GM03348 (cell line): ENCODE measurements around the gene ITGAX.
"Not testable (repeated sequence)": the region's sequence is repeated elsewhere in the genome, so short reads cannot be mapped to it uniquely, and the experiment has no call there.

ENCODE experiments used
- DNase-seq: peaks from one replicate; pipeline ENCODE4 v3.0.0; 2012; ENCODE audit warnings: low spot score

ITGAX gene

GRCh38 chr16:31410082-31410481, 55.1 kb downstream of the ITGAX start:
- DNase-seq, result no peak

- DNase-seq, result no peak
Measured at GRCh38 chr16:31411024-31411844, 56.3 kb downstream of the ITGAX start.

- DNase-seq, result no peak
Measured at GRCh38 chr16:31412750-31413149, 57.8 kb downstream of the ITGAX start.

- DNase-seq, result no peak
Measured at GRCh38 chr16:31413381-31413780, 58.4 kb downstream of the ITGAX start.

- no peak for DNase-seq
Measured at GRCh38 chr16:31413943-31414342, 59.0 kb downstream of the ITGAX start.

- no peak for DNase-seq
Measured at GRCh38 chr16:31414706-31415105, 59.7 kb downstream of the ITGAX start.

- DNase-seq, result no peak
Measured at GRCh38 chr16:31416371-31416770, 61.4 kb downstream of the ITGAX start.

- not testable (repeated sequence) for DNase-seq
Measured at GRCh38 chr16:31417036-31417435, 62.1 kb downstream of the ITGAX start.

GRCh38 chr16:31417916-31418315, 62.9 kb downstream of the ITGAX start:
- DNase-seq, result no peak

GRCh38 chr16:31420037-31420436, 65.1 kb downstream of the ITGAX start:
- no peak for DNase-seq

- no peak for DNase-seq
Measured at GRCh38 chr16:31421587-31421986, 66.6 kb downstream of the ITGAX start.

- DNase-seq, result no peak
Measured at GRCh38 chr16:31423241-31423640, 68.3 kb downstream of the ITGAX start.

- no peak for DNase-seq
Measured at GRCh38 chr16:31423801-31424200, 68.8 kb downstream of the ITGAX start.

GRCh38 chr16:31427441-31428278, 72.7 kb downstream of the ITGAX start:
- DNase-seq, result peak; percentile 95

GRCh38 chr16:31428279-31428597, 73.3 kb downstream of the ITGAX start, which contains the start of gene COX6A2:
TSS of gene COX6A2 (minus strand) at chr16:31428360. CDS start at chr16:31428325, 35 bp downstream.
- no peak for DNase-seq

GRCh38 chr16:31428638-31429247, 73.8 kb downstream of the ITGAX start:
- DNase-seq, result no peak

- DNase-seq, result no peak
Measured at GRCh38 chr16:31429314-31429713, 74.3 kb downstream of the ITGAX start.

GRCh38 chr16:31429796-31430195, 74.8 kb downstream of the ITGAX start:
- DNase-seq, result no peak

GRCh38 chr16:31430380-31431052, 75.5 kb downstream of the ITGAX start:
- no peak for DNase-seq
